ENCODE results near the gene ARHGAP31.

GRCh38 chr3:119314821-119315220 is 20.6 kb downstream of the ARHGAP31 start:
- TF ChIP-seq NBN (IDR thresholded peaks at IDR 0.05): no peak
- TF ChIP-seq, protein P1, sequence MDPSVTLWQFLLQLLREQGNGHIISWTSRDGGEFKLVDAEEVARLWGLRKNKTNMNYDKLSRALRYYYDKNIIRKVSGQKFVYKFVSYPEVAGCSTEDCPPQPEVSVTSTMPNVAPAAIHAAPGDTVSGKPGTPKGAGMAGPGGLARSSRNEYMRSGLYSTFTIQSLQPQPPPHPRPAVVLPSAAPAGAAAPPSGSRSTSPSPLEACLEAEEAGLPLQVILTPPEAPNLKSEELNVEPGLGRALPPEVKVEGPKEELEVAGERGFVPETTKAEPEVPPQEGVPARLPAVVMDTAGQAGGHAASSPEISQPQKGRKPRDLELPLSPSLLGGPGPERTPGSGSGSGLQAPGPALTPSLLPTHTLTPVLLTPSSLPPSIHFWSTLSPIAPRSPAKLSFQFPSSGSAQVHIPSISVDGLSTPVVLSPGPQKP (IDR thresholded peaks at IDR 0.05; ENCODE audit: low read depth, low read length): no peak
- TF ChIP-seq, protein P2, sequence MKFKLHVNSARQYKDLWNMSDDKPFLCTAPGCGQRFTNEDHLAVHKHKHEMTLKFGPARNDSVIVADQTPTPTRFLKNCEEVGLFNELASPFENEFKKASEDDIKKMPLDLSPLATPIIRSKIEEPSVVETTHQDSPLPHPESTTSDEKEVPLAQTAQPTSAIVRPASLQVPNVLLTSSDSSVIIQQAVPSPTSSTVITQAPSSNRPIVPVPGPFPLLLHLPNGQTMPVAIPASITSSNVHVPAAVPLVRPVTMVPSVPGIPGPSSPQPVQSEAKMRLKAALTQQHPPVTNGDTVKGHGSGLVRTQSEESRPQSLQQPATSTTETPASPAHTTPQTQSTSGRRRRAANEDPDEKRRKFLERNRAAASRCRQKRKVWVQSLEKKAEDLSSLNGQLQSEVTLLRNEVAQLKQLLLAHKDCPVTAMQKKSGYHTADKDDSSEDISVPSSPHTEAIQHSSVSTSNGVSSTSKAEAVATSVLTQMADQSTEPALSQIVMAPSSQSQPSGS (IDR thresholded peaks at IDR 0.05; ENCODE audit: low read length): no peak
- no peak for TF ChIP-seq ZZZ3 (IDR thresholded peaks at IDR 0.05; ENCODE audit: control insufficient read depth, insufficient read length, low read depth)
